KOPT-K1 (cell line): ENCODE measurements around the gene LY6G6F.

Experiments
- H3K27ac ChIP-seq: fragments of 200-600 bp; sonication (generic); 2 replicates; pipeline ENCODE4 v1.5.1; 2016; ENCODE audit warnings: antibody characterized with exemption, mild to moderate bottlenecking, low read depth, low read length; ENCODE audit not compliant: poor library complexity, severe bottlenecking
- H3K36me3 ChIP-seq: fragments of 200-600 bp; sonication (generic); 2 replicates; pipeline ENCODE4 v1.5.1; 2017; ENCODE audit warnings: antibody characterized with exemption, mild to moderate bottlenecking, low read length, moderate library complexity; ENCODE audit not compliant: insufficient read depth
- H3K9me3 ChIP-seq: fragments of 200-600 bp; sonication (generic); 2 replicates; pipeline ENCODE4 v1.5.1; 2017; ENCODE audit warnings: antibody characterized with exemption, low read length, mild to moderate bottlenecking; ENCODE audit not compliant: insufficient read depth, poor library complexity, severe bottlenecking

Gene LY6G6F

DNA sequence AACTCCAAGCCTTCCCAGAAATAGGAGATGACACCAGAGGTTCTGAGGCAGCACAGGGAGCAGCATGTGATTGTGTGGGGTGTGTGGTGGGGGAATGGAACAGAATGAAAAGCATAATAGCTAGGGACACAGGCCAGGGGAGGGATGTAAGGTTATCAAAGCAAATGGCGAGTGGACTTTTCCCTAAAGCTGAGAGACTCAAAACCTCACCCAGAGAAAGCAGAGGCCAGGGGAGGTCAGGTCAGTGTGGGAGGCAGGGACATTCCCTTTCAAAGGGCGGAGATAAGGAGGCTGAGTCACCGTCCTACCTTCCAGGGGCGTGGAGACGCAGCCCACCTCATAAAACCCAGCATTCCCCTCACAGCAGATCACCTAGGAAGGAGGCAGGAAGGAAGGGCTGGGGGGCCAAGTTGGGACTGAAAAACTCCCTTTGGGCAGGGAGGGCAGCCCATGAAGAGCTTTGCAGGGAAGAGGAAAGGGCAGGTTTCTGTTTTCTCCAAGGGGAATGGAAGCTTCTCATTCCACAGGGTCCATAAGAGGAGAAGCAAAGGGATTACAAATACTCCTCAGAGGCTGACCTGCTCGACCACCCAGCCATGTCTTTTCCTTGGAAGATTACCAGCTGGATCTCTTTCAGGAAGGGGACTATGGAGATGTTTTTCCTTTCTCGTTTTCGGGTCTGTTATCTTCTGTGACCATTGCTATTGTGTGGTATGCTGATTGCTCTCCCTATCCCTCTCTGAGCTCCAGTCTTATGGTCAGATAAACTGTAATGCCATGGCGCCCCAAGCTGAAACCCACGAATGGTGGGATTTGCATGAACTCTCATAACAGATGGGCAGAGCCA lies 16.2 kb upstream of the LY6G6F start:
- Histone ChIP-seq H3K36me3 (peaks cover 100% of the 10 kb centered on the region), H3K27ac (no peak overlapping the region), H3K9me3 (no peaks in the 10 kb centered on the region)

DNA sequence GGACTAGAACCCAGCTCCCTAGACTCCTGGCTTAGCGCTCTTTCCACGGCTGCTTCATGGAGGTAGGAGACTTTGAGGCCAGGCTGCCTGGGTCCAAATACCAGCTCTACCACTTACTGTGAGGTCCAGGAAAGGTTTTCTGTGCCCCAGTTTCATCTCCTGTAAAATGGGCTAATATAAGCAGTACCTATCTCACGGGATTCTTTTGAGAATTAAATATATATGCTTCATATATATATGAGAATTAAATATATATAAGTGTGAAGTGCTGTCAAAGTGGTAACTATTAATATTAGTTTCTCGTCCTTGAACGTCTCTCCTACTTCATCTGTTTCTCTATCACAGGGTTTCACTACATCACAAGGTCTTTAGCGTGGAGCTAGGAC lies 15.6 kb upstream of the LY6G6F start:
- H3K36me3 ChIP-seq: peaks cover 99% of the 10 kb centered on the region
- H3K27ac ChIP-seq: no peak overlapping the region
- H3K9me3 ChIP-seq: no peaks in the 10 kb centered on the region

DNA sequence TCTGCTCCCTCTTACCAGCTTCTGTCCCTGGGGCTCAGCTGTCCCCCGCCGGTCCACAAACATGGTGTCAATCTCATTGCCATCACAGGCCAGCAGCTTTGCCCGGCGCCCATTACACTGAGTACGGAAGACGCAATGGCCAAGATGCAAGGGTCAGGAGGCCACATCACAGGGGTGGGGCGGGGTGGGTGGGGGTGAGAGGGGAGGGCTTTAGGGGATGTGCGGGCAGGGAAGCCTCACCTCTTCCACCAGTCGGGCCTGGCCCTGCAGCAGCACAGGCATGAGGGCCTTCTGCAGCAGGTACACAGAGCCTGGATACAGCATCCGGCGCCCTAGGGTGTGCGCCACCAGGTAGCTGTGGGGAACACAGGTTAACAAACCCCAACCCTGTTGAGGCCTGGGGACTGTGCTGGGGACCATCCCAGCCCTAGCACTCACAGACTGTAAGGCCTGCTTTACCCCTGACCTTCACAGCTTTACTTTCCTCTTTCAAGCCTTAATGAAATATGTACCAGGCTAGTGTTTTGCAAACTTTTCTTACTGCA lies 15.0 kb upstream of the LY6G6F start:
- Histone ChIP-seq H3K36me3 (peaks cover 99% of the 10 kb centered on the region), H3K27ac (no peak overlapping the region)

DNA sequence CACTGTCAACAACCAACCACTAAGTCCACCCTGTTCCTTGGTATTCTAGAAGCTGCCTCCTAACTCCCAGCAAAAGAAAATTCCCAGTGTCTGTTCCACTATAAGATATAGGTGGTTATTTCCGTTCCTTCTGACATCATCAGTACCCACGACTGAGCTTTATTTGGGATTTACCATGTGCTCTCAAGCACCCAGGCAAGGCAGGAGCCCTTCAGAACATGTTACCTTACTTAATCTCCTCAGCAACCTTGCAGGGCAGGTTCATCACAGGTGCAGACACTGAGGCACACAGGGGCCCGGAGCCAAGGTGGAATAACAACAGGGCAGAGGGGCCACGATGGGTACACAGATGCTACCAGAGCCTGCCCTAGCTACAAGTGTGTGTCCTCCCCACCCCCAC lies 14.3 kb upstream of the LY6G6F start:
- peaks cover 99% of the 10 kb centered on the region for H3K36me3 ChIP-seq
- H3K27ac ChIP-seq: no peak overlapping the region
- H3K9me3 ChIP-seq: no peaks in the 10 kb centered on the region

More for the DNA sequence above, 15.0 kb upstream of the LY6G6F start:
- H3K9me3 ChIP-seq: no peaks in the 10 kb centered on the region

DNA sequence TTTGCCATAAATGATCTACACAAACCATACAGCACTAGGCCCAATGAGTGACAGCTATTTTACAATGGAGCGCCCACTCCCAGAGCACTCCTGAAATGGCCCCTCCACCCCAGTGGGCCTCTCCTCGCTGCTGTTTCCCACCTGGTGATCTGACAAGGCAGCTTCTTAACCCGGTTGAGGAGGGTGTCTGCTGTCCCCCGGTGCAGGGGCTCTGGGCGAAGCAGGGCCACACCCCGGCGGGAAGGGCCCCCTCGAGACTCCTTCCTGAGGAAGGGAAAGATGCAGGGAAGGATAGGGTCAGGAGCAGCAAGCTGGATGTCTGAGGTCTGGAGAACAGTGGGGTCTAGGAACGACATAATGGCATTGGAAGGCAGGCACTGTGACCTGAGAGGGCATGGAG lies 13.8 kb upstream of the LY6G6F start:
- Histone ChIP-seq H3K36me3 (peaks cover 99% of the 10 kb centered on the region), H3K9me3 (no peaks in the 10 kb centered on the region), H3K27ac (no peak overlapping the region)

DNA sequence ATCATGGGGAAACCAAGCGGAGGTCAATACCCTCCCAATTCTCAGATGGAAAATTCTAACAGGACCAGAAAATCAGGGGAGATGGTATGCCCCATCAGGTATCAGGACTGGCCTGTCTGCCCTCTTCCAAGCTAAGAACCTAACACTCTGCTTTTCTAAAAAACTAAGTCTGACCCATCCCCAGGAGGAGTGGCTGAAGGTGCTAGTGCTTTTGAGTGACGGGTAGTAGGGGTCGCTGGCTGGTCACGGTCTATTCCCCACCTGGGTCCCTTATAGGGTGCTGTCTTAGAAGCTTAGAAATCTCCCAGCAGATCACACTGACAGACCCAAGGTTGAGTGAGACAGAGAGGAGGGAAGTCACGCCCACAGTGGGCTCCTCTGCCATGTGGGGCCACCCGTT lies 13.1 kb upstream of the LY6G6F start:
- Histone ChIP-seq H3K27ac (no peak overlapping the region), H3K9me3 (no peaks in the 10 kb centered on the region), H3K36me3 (peaks cover 95% of the 10 kb centered on the region)

DNA sequence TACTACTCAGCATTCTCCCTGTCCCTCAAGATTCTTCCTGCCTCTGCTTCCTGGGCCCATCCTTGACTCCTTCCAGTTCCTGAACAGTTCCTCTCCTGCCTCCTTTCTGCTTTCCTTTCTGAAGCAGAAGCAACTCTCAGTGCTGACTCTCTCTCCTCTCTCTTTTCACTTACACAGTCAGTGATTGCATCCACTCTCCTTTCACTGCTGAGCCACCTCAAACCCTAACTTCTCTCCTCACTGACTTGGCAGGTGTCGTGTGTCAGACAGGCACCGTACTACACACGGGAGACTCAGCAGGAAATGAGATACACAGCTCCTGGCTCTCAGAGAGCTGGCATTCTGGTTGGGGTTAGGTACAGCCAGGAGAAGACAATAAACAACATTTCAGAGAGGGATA lies 9.1 kb upstream of the LY6G6F start:
- Histone ChIP-seq H3K27ac (no peak overlapping the region), H3K9me3 (no peaks in the 10 kb centered on the region), H3K36me3 (peaks cover 75% of the 10 kb centered on the region)

DNA sequence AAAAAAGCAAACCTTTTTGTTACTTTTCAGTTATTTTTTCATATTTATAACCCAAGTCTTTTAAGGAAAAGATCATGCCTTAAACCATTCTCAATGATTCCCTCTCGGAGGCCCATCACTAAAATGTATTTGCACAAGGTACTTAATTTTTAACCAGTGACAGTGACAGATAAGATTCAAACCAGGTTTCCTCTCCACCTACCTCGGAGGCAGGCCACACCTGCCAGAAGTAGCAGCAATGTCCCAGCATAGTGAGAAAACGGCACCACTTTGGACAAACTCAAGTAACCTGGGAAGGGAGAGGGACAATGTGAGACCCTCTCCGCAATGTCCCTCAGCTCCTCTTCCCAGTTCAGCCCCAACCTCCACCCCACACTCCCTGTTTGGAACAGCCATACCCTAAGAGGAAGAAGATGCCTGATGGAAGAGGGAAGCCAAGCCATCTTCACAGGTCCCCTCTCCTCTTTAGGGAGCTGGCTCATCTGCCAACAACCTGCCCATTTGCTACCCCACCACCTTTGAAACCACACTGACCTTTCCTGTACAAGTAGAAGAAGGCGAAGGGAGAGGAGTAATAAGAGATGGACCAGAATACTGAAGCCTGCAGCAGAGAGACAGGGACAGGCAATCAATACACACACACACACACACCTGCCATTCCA lies 5.8 kb upstream of the LY6G6F start:
- Histone ChIP-seq H3K27ac (no peak overlapping the region), H3K9me3 (no peaks in the 10 kb centered on the region), H3K36me3 (peaks cover 43% of the 10 kb centered on the region)

DNA sequence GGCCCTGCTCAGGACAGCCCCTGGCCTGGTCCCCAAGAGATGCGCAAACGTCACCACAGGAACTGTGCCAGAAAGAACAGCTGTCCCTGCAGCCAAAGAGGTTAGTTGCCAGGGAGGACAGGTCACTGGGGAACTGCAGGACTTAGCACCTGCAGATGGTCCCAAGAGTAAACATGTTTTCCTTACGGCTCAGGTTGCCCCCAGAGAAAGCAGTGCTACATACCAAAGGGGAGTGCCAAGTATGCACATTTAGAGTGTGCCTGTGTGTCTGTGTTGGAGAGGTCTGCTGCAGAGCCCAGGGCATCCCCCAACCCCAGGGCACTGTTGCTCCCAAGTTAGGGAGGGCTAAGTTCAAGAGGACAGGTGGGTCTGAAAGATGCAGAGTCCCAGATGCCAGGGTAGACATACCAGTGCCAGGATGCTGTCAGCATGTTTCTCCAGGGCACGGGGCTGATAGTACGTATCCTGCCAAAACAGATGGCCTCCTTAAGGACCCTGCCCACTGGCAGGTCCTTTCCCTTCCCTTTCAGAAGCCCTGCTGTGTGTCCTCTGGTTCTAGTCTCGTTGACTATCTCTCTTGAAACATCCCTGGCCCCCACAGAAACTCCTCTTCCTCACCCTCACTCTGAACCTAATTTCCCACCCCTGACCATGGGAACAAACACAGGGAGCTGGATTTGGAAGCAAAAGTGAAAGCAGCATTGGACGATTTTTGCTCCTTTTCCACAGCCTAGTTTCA lies 4.8 kb upstream of the LY6G6F start:
- Histone ChIP-seq H3K36me3 (peaks cover 34% of the 10 kb centered on the region), H3K9me3 (no peaks in the 10 kb centered on the region), H3K27ac (peak overlapping the region; percentile 88)

DNA sequence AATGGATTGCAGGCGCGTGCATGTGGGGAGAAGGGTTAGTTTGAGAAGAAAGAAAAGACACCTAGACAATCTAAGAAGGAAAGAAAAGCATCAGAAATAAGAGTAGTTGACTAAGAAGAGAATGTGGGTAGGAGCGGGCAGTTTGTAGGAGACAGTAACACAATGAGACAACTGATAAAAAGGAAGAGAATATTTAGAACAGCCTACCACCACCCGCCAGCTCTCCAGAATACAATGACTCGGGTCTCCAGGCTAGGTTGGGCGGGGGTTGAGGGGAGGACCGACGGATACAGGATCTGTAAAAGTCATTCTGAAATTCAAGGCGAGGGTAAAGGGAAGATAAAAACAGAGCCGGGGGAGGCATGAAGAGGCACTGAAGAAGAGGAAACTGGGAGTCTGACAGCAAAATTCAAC lies 4.3 kb upstream of the LY6G6F start:
- peak overlapping the region; percentile 88 for H3K27ac ChIP-seq

DNA sequence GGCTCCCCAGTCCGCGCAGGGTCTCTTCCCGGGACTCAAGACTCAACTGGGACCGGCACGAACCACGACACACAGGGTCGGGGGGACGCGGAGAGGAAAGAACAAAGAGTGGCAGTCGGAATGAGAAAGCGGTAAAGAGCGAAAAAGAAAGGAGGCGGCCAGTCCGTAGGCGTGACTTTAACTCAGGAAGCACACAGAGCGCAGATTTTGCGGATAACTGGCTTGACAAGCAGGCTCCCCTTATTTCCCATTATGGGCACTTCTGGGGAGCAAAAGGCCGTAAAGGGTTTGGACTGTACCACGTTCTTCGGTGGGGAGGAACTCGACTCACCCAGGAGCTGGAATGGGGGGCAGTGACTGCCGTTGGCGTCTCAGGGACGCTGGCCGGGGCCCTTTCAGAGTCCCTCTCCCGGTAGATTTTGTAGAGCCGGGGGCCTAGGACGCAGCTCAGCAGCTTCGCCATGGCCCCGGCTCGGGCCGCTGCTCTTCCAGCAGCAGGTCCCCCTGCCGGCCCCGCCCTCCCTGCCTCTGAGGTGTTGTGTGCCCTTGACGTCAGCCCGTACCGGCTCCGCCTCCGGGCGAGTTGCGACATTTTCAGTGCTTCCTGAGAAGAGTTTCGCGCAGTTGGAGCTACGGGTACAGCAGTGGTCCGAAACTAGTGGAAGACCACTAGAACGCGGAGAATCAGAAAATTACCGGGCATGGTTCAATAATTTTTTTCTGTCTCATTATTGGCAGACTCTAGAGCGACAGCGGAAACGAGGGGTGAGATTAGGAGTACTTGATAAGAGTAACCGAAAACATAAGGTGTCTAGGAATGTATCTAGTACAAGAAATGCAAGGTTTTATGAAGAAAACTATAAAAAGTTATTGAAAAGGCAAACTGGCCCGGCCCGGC lies 3.6 kb upstream of the LY6G6F start, which contains the start of gene ABHD16A:
Gene ABHD16A, minus strand, starts transcription at position 506 of the 898 bp plus-strand sequence. Its CDS starts 43 bp downstream, at position 463.
- Histone ChIP-seq H3K9me3 (no peaks in the 10 kb centered on the region), H3K27ac (peak within 1 kb of the TSS; percentile 88)

More for the DNA sequence above, 4.3 kb upstream of the LY6G6F start:
- Histone ChIP-seq H3K36me3 (peaks cover 28% of the 10 kb centered on the region), H3K9me3 (no peaks in the 10 kb centered on the region)

DNA sequence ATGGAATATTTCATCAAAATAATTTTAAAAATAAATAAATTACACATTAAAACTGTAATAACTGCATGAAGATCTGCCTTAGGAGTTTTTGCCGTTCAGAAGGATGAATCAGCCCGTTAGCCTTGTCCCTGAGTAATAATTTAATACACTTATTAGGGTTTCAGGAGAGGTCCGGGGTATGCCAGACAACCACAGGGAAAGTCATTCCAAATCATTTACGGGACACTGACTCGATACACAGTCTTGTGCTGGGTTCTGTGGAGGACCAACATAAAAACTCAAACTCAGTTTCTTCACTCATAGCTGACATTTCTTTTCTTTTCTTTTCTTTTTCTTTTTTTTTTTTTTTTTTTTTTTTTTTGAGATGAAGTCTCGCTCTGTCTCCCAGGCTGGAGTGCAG lies 735 bp upstream of the LY6G6F start:
- no peak overlapping the region for H3K27ac ChIP-seq

More for the DNA sequence above, 3.6 kb upstream of the LY6G6F start, which contains the start of gene ABHD16A:
- H3K36me3 ChIP-seq: peaks cover 21% of the 10 kb centered on the region

DNA sequence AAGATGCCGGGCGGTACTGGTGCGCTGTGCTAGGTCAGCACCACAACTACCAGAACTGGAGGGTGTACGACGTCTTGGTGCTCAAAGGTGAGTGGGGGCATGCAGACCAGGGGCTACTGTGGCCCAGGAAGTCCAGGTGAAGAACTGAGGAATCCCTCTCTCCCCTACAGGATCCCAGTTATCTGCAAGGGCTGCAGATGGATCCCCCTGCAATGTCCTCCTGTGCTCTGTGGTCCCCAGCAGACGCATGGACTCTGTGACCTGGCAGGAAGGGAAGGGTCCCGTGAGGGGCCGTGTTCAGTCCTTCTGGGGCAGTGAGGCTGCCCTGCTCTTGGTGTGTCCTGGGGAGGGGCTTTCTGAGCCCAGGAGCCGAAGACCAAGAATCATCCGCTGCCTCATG lies 1.0 kb downstream of the LY6G6F start:
- Histone ChIP-seq H3K36me3 (no peaks in the 10 kb centered on the region), H3K9me3 (no peaks in the 10 kb centered on the region), H3K27ac (no peak overlapping the region)

More for the DNA sequence above, 735 bp upstream of the LY6G6F start:
- Histone ChIP-seq H3K36me3 (peaks cover 3% of the 10 kb centered on the region), H3K9me3 (no peaks in the 10 kb centered on the region)

DNA sequence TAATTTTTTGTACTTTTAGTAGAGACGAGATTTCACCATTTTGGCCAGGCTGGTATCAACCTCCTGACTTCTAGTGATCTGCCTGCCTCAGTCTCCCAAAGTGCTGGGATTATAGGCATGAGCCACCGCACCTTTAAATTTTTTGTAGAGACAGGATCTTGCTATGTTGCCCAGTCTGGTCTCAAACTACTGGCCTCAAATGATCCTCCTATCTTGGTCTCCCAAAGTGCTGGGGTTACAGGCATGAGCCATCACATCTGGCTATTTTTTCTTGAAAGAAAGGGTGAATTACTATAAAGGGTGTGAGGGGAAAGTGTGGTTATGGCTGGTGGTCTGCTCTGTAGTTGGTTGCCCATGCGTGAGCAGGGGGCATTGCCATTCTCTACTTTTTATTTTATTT lies 1.6 kb downstream of the LY6G6F start:
- H3K27ac ChIP-seq: no peak overlapping the region

More for the DNA sequence above, 1.6 kb downstream of the LY6G6F start:
- Histone ChIP-seq H3K36me3 (no peaks in the 10 kb centered on the region), H3K9me3 (no peaks in the 10 kb centered on the region)
